ACC112 (cell line): ENCODE results near the gene FTCD.
"Not testable (repeated sequence)": the region's sequence is repeated elsewhere in the genome, so short reads cannot be mapped to it uniquely, and the experiment has no call there.

Experiments
- H2AFZ ChIP-seq: fragments of 200-600 bp; sonication (generic); one replicate; pipeline ENCODE4 v1.6.0; 2017; ENCODE audit warnings: antibody characterized with exemption, low read length; ENCODE audit not compliant: unreplicated experiment
- H3K27ac ChIP-seq: fragments of 200-600 bp; sonication (generic); 2 replicates; pipeline ENCODE4 v1.5.1; 2014; ENCODE audit warnings: low read depth, mild to moderate bottlenecking, antibody characterized with exemption, low read length, moderate library complexity
- H3K27me3 ChIP-seq: fragments of 200-600 bp; sonication (generic); 2 replicates; pipeline ENCODE4 v1.6.1; 2014; ENCODE audit warnings: mild to moderate bottlenecking, antibody characterized with exemption, low read length, moderate library complexity, mixed read lengths; ENCODE audit not compliant: insufficient read depth
- H3K36me3 ChIP-seq: fragments of 200-600 bp; sonication (generic); 2 replicates; pipeline ENCODE4 v1.6.1; 2016; ENCODE audit warnings: mild to moderate bottlenecking, antibody characterized with exemption, low read length, moderate library complexity, mixed read lengths; ENCODE audit not compliant: insufficient read depth
- H3K4me1 ChIP-seq: fragments of 200-600 bp; sonication (generic); one replicate; pipeline ENCODE4 v1.6.1; 2016; ENCODE audit warnings: low read length, mixed read lengths; ENCODE audit not compliant: insufficient read depth, unreplicated experiment, control insufficient read depth
- H3K4me3 ChIP-seq: fragments of 200-600 bp; sonication (generic); 2 replicates; pipeline ENCODE4 v1.5.1; 2014; ENCODE audit warnings: mild to moderate bottlenecking, low read depth, low read length
- H3K79me2 ChIP-seq: fragments of 200-600 bp; sonication (generic); one replicate; pipeline ENCODE4 v1.6.0; 2016; ENCODE audit warnings: low read length; ENCODE audit not compliant: control insufficient read depth, unreplicated experiment, insufficient read depth

The FTCD gene

GRCh38 chr21:46150073-46150472, 5.3 kb downstream of the FTCD start:
- no peaks in the 10 kb centered on the region for H3K36me3 ChIP-seq
- no peak overlapping the region for H3K4me3 ChIP-seq
- H3K79me2 ChIP-seq: no peaks in the 10 kb centered on the region
- H3K27ac ChIP-seq: no peak overlapping the region
- no peak overlapping the region for H2AFZ ChIP-seq
- H3K4me1 ChIP-seq: peaks cover 10% of the 10 kb centered on the region
- no peaks in the 10 kb centered on the region for H3K27me3 ChIP-seq

GRCh38 chr21:46149205-46149901, 6.0 kb downstream of the FTCD start:
- Histone ChIP-seq H3K27me3 (no peaks in the 10 kb centered on the region), H2AFZ (no peak overlapping the region), H3K79me2 (no peaks in the 10 kb centered on the region), H3K4me1 (peaks cover 10% of the 10 kb centered on the region), H3K36me3 (no peaks in the 10 kb centered on the region), H3K27ac (no peak overlapping the region), H3K4me3 (no peak overlapping the region)

GRCh38 chr21:46148106-46148505, 7.3 kb downstream of the FTCD start:
- no peak overlapping the region for H3K27ac ChIP-seq
- no peaks in the 10 kb centered on the region for H3K36me3 ChIP-seq
- no peaks in the 10 kb centered on the region for H3K27me3 ChIP-seq
- peaks cover 5% of the 10 kb centered on the region for H3K4me1 ChIP-seq
- no peak overlapping the region for H2AFZ ChIP-seq
- no peak overlapping the region for H3K4me3 ChIP-seq
- no peaks in the 10 kb centered on the region for H3K79me2 ChIP-seq

GRCh38 chr21:46147429-46147828, 8.0 kb downstream of the FTCD start:
- H2AFZ ChIP-seq, H3K4me3 ChIP-seq, H3K36me3 ChIP-seq, H3K27ac ChIP-seq, H3K27me3 ChIP-seq, H3K4me1 ChIP-seq, H3K79me2 ChIP-seq: not testable (repeated sequence)

- no peaks in the 10 kb centered on the region for H3K4me1 ChIP-seq
- no peak overlapping the region for H3K27ac ChIP-seq
- no peak overlapping the region for H2AFZ ChIP-seq
- no peaks in the 10 kb centered on the region for H3K79me2 ChIP-seq
- no peaks in the 10 kb centered on the region for H3K36me3 ChIP-seq
- H3K4me3 ChIP-seq: no peak overlapping the region
- no peaks in the 10 kb centered on the region for H3K27me3 ChIP-seq
Observed at GRCh38 chr21:46146856-46147255, 8.5 kb downstream of the FTCD start.

- Histone ChIP-seq H3K79me2 (no peaks in the 10 kb centered on the region), H3K27ac (no peak overlapping the region), H3K27me3 (no peaks in the 10 kb centered on the region), H2AFZ (no peak overlapping the region), H3K36me3 (no peaks in the 10 kb centered on the region), H3K4me3 (no peak overlapping the region), H3K4me1 (no peaks in the 10 kb centered on the region)
Observed at GRCh38 chr21:46145840-46146691, 9.3 kb downstream of the FTCD start.

- Histone ChIP-seq H3K27me3 (no peaks in the 10 kb centered on the region), H3K79me2 (no peaks in the 10 kb centered on the region), H3K27ac (no peak overlapping the region), H3K36me3 (no peaks in the 10 kb centered on the region), H3K4me1 (no peaks in the 10 kb centered on the region), H3K4me3 (no peak overlapping the region), H2AFZ (no peak overlapping the region)
Observed at GRCh38 chr21:46145159-46145839, 10.1 kb downstream of the FTCD start.

- no peak overlapping the region for H2AFZ ChIP-seq
- H3K79me2 ChIP-seq: no peaks in the 10 kb centered on the region
- no peak overlapping the region for H3K27ac ChIP-seq
- no peak overlapping the region for H3K4me3 ChIP-seq
- no peaks in the 10 kb centered on the region for H3K27me3 ChIP-seq
- H3K36me3 ChIP-seq: no peaks in the 10 kb centered on the region
- no peaks in the 10 kb centered on the region for H3K4me1 ChIP-seq
Observed at GRCh38 chr21:46144464-46145070, 10.8 kb downstream of the FTCD start.

- Histone ChIP-seq H2AFZ (no peak overlapping the region), H3K4me3 (no peak overlapping the region), H3K79me2 (no peaks in the 10 kb centered on the region), H3K27ac (no peak overlapping the region), H3K4me1 (no peaks in the 10 kb centered on the region), H3K36me3 (no peaks in the 10 kb centered on the region), H3K27me3 (no peaks in the 10 kb centered on the region)
Observed at GRCh38 chr21:46142582-46143473, 12.6 kb downstream of the FTCD start.
